ENCODE data around the gene CPAMD8. TPM values are rescaled to one million over a fixed set of nuclear protein-coding genes. Genes with fewer than 3 reads are reported as not detected.

Gene CPAMD8
- total and polyA plus RNA-seq, 9 of the 15 experiments (the other 6 are each of a cell fraction or from before 2014, with no cell fraction given), result 0.20 to 2.1 (median 1.3) TPM

- Histone ChIP-seq H3K4me3 (no peak overlapping the region), H3K79me2 (ENCODE audit: control insufficient read depth, insufficient read depth, low read length) (no peaks in the 10 kb centered on the region), H3K27me3 (ENCODE audit: control insufficient read depth in 2 of 2, insufficient read depth in 2 of 2, low read length in 2 of 2) (peaks cover 4 to 17% of the 10 kb centered on the region in 2 experiments; a peak in 3 of 5 replicates), H3K9ac (ENCODE audit: insufficient read depth in 1 of 2, low read depth in 2 of 2, low read length in 2 of 2) (no peak overlapping the region), H3K4me2 (ENCODE audit: insufficient read depth, low read length) (no peak overlapping the region), H4K20me1 (replicated peaks; ENCODE audit: control insufficient read depth, insufficient read depth, low read length) (no peaks in the 10 kb centered on the region), H3K27ac (ENCODE audit: extremely low read depth, low read depth, low read length) (no peak overlapping the region), H3K9me3 (replicated peaks; ENCODE audit: control insufficient read depth, insufficient read depth, low read depth, low read length) (0 out of 2 replicates have a peak, but pooled peaks cover 4% of the 10 kb centered on the region), H3K36me3 (ENCODE audit: control insufficient read depth, insufficient read depth, low read length) (no peaks in the 10 kb centered on the region), H2AFZ (ENCODE audit: low read depth, low read length) (no peak overlapping the region), H3K9me1 (ENCODE audit: control insufficient read depth, insufficient read depth, low read length) (no peaks in the 10 kb centered on the region), H3K4me1 (replicated peaks in 1 of 2; ENCODE audit: control insufficient read depth in 2 of 2, insufficient read depth in 2 of 2, low read length in 2 of 2) (peaks cover 17 to 34% of the 10 kb centered on the region in 2 experiments; a peak in 4 of 5 replicates)
- in situ Hi-C loops (cut with MboI) (no loop called here), intact Hi-C loops (cut with micrococcal nuclease) (no loop called here)
- POLR2A ChIA-PET, result interaction anchor here (0.6 to 0.8 kb wide), 2 partner anchors 11 to 138 kb away, joined by 3 read pairs; no protein-coding TSS in a partner anchor
- ATAC-seq, result no peak
- no peak for FAIRE-seq
- TF ChIP-seq TRIM28 (IDR thresholded peaks at IDR 0.05), result 0 out of 2 replicates have a peak, but pooled peaks have one; percentile 29
- no peak for TF ChIP-seq ZNF384 (IDR thresholded peaks at IDR 0.05; ENCODE audit: low read depth, low read length)
- TF ChIP-seq RBM25 (IDR thresholded peaks at IDR 0.05; ENCODE audit: low read depth, low read length, severe bottlenecking), result peak; percentile 41
- TF ChIP-seq RBFOX2 (IDR thresholded peaks at IDR 0.05; ENCODE audit: low read depth, low read length), result no peak
- peak; percentile 59 for TF ChIP-seq BCOR (IDR thresholded peaks at IDR 0.05)
- 41% methylated on average over 4 of the region's 4 CpGs for WGBS (ENCODE audit: insufficient coverage, low coverage, missing lambda C conversion rate)
- DNase-seq (ENCODE audit: extremely low read depth in 1 of 4, low spot score in 3 of 4), result no peak
- no TSS peak for BruUV-seq (replicated peaks)
- CTCF ChIA-PET (ENCODE audit: low intra/inter-chr PET ratio), result interaction anchor here (0.6 kb wide), 1 partner anchor 20 kb away, joined by 3 read pairs; no protein-coding TSS in a partner anchor
Measured at GRCh38 chr19:16919496-16919895, 107.1 kb downstream of the CPAMD8 start.

- FAIRE-seq, result no peak
- TF ChIP-seq SIN3A (IDR thresholded peaks at IDR 0.05; ENCODE audit: borderline replicate concordance in 2 of 2, control insufficient read depth in 1 of 2, low read depth in 2 of 2, low read length in 2 of 2) (no peak), POU5F1 (IDR thresholded peaks at IDR 0.05; ENCODE audit: borderline replicate concordance, low read depth, low read length, partially characterized antibody) (no peak), ZNF407 (IDR thresholded peaks at IDR 0.05; ENCODE audit: low read depth) (no peak)
- CTCF ChIA-PET (ENCODE audit: low intra/inter-chr PET ratio), result no interaction called here
- H3K4me3 ChIP-seq, result no peak overlapping the region
- in situ Hi-C loops (cut with MboI), result no loop called here
- POLR2A ChIA-PET, result interaction anchor here (0.6 to 1.5 kb wide), 3 partner anchors 10 to 94 kb away, joined by 3 to 4 read pairs (median 3); no protein-coding TSS in a partner anchor
- peaks cover 4 to 21% of the 10 kb centered on the region in 2 experiments; a peak in 3 of 5 replicates for H3K27me3 ChIP-seq (ENCODE audit: control insufficient read depth in 2 of 2, insufficient read depth in 2 of 2, low read length in 2 of 2)
- ATAC-seq, result no peak
- no TSS peak for BruUV-seq (replicated peaks)
- H3K27ac ChIP-seq (ENCODE audit: extremely low read depth, low read depth, low read length), result no peak overlapping the region
- H3K4me2 ChIP-seq (ENCODE audit: insufficient read depth, low read length), result no peak overlapping the region
- H4K20me1 ChIP-seq (replicated peaks; ENCODE audit: control insufficient read depth, insufficient read depth, low read length), result no peaks in the 10 kb centered on the region
- no peak for DNase-seq (ENCODE audit: extremely low read depth in 1 of 4, low spot score in 3 of 4)
- no peaks in the 10 kb centered on the region for H3K79me2 ChIP-seq (ENCODE audit: control insufficient read depth, insufficient read depth, low read length)
- WGBS (ENCODE audit: insufficient coverage, low coverage, missing lambda C conversion rate), result 12% methylated on average over 7 of the region's 7 CpGs
- H3K9me1 ChIP-seq (ENCODE audit: control insufficient read depth, insufficient read depth, low read length), result no peaks in the 10 kb centered on the region
- no peaks in the 10 kb centered on the region for H3K36me3 ChIP-seq (ENCODE audit: control insufficient read depth, insufficient read depth, low read length)
- peaks cover 12% of the 10 kb centered on the region for H3K9me3 ChIP-seq (replicated peaks; ENCODE audit: control insufficient read depth, insufficient read depth, low read depth, low read length)
- H3K9ac ChIP-seq (ENCODE audit: insufficient read depth in 1 of 2, low read depth in 2 of 2, low read length in 2 of 2), result no peak overlapping the region
- H2AFZ ChIP-seq (ENCODE audit: low read depth, low read length), result no peak overlapping the region
- intact Hi-C loops (cut with micrococcal nuclease), result no loop called here
- H3K4me1 ChIP-seq (replicated peaks in 1 of 2; ENCODE audit: control insufficient read depth in 2 of 2, insufficient read depth in 2 of 2, low read length in 2 of 2), result peaks cover 13 to 30% of the 10 kb centered on the region in 2 experiments; a peak in 4 of 5 replicates
Measured at GRCh38 chr19:16917401-16917800, 109.2 kb downstream of the CPAMD8 start.
